Urinary bladder (tissue), 4 donors: ENCODE data around the gene ESYT2. TPM values are rescaled to one million over a fixed set of nuclear protein-coding genes. Genes with fewer than 3 reads are reported as not detected.
"Not testable (repeated sequence)": the region's sequence is repeated elsewhere in the genome, so short reads cannot be mapped to it uniquely, and the experiment has no call there.

Source experiments
- DNase-seq: peaks from one replicate; pipeline ENCODE4 v3.0.0-alpha.2; 2015; ENCODE audit errors: extremely low spot score
- H3K27ac ChIP-seq: one replicate; pipeline ENCODE4 v1.5.1; 2013; ENCODE audit warnings: low read depth, mild to moderate bottlenecking, moderate library complexity
- H3K36me3 ChIP-seq: one replicate; pipeline ENCODE4 v1.6.1; 2013; ENCODE audit warnings: mild to moderate bottlenecking, moderate library complexity; ENCODE audit not compliant: insufficient read depth
- H3K4me1 ChIP-seq: one replicate; pipeline ENCODE4 v1.6.1; 2013; ENCODE audit warnings: mild to moderate bottlenecking, moderate library complexity; ENCODE audit not compliant: insufficient read depth
- H3K4me3 ChIP-seq: one replicate; pipeline ENCODE4 v1.5.1; 2013; ENCODE audit warnings: low read depth, low read length
- WGBS: extraction: QIAGEN DNeasy Blood & Tissue Kit; methylation state at CpG from one replicate; pipeline ENCODE4 v1.1.7; 2013; 5-methylcytosine and 5-hydroxymethylcytosine counted together
- polyA plus RNA-seq: library from polyadenylated mRNA; stranded (reverse); fragments of 200-250 nt; gene quantifications from one replicate; pipeline ENCODE4 v1.2.3, GENCODE V29; 2013
- total RNA-seq: library from RNA; depleted of rRNA; stranded (reverse); fragments of >200 nt; gene quantifications from one replicate; pipeline ENCODE4 v1.2.3, GENCODE V29; 2014
- donor health status: healthy with polysubstance abuse.
- donor health status: healthy.

ESYT2 gene, protein sequence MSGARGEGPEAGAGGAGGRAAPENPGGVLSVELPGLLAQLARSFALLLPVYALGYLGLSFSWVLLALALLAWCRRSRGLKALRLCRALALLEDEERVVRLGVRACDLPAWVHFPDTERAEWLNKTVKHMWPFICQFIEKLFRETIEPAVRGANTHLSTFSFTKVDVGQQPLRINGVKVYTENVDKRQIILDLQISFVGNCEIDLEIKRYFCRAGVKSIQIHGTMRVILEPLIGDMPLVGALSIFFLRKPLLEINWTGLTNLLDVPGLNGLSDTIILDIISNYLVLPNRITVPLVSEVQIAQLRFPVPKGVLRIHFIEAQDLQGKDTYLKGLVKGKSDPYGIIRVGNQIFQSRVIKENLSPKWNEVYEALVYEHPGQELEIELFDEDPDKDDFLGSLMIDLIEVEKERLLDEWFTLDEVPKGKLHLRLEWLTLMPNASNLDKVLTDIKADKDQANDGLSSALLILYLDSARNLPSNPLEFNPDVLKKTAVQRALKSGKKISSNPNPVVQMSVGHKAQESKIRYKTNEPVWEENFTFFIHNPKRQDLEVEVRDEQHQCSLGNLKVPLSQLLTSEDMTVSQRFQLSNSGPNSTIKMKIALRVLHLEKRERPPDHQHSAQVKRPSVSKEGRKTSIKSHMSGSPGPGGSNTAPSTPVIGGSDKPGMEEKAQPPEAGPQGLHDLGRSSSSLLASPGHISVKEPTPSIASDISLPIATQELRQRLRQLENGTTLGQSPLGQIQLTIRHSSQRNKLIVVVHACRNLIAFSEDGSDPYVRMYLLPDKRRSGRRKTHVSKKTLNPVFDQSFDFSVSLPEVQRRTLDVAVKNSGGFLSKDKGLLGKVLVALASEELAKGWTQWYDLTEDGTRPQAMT
- 106 TPM for total RNA-seq
- polyA plus RNA-seq = 61.5 TPM

DNA sequence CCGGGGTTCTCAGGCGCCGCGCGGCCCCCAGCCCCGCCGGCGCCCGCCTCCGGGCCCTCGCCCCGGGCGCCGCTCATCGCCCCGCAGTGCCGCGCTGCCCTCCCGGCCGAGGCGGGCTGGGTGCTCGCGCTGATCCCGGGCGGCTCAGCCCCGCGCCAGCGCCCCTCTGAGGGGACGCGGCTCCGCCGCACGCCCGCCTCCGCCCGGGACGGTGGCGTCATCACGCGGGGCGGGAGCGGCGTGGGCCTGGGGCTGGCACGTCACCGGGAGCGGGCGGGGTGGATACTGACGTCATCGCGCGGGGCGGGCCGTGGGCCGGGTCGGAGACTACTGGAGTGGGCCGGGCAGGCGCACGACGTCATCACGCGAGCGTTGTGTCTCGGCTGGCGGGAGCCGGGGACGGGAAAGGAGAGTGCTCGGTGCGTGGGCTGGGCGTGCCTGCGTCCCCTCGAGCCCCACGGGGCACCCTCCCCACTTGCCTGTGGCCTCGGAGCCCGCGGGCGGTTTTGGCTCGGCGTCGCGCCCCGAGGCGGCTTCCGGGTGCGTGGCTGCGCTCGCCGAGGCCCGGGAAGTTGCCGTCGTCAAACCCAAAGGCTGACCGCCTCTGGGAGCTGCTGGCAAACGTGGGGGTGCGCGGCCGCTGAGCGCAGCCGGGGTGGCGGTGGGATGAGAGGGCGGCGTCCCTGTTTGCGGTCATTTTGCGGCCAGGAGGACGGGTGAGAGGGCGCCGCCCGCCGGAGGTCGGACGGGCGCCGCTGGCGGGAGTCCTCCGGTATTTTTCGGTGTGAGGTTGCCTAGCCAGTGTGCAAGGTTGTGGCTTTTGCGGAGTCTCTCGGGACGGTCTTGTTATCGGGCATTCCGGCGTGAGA is at the start of gene ESYT2:
TSS of gene ESYT2 (minus strand) at position 168 of the 869 bp plus-strand sequence. CDS start at position 77, 91 bp downstream.
- H3K4me1 ChIP-seq = no peaks in the 10 kb centered on the region
- no peaks in the 10 kb centered on the region for H3K36me3 ChIP-seq
- H3K27ac ChIP-seq = peak within 1 kb of the TSS; percentile 100
- under 1% methylated on average over 120 of the region's 120 CpGs for WGBS
- H3K4me3 ChIP-seq = peak within 1 kb of the TSS; percentile 97
- peak; percentile 84 for DNase-seq

DNA sequence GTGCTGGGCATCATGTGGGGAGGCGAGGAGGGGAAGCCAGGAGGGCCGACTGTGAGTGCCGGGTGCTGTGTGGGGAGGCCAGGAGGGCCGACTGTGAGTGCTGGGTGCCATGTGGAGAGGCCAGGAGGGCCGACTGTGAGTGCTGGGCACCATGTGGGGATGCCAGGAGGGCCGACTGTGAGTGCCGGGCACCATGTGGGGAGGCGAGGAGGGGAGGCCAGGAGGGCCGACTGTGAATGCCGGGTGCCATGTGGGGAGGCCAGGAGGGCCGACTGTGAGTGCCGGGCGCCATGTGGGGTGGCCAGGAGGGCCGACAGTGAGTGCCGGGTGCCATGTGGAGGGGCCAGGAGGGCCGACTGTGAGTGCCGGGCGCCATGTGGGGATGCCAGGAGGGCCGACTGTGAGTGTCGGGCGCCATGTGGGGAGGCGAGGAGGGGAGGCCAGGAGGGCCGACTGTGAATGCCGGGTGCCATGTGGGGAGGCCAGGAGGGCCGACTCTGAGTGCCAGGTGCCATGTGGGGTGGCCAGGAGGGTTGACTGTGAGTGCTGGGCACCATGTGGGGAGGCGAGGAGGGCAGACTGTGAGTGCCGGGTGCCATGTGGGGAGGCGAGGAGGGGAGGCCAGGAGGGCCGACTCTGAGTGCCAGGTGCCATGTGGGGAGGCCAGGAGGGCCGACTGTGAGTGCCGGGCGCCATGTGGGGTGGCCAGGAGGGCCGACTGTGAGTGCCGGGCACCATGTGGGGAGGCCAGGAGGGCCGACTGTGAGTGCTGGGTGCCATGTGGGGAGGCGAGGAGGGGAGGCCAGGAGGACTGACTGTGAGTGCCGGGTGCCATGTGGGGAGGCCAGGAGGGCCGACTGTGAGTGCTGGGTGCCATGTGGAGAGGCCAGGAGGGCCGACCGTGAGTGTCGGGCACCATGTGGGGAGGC is 49.1 kb upstream of the ESYT2 start:
- not testable (repeated sequence) for DNase-seq

DNA sequence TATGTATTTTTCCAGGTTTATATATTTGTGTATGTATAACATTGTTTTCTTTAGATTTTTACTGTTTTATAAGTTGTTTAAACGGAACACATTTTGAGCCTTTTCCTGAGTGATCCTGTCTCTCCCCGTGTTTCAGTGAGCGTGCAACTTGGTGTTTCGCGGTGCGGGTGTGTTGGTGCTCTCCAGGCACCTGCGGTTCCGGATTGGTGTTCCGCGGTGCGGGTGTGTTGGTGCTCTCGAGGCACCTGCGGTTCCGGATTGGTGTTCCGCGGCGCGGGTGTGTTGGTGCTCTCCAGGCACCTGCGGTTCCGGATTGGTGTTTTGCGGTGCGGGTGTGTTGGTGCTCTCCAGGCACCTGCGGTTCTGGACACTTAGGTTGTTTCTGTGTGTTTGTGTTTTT is 47.7 kb upstream of the ESYT2 start:
- 97% methylated on average over 23 of the region's 23 CpGs for WGBS
- H3K36me3 ChIP-seq = no peaks in the 10 kb centered on the region

More for the DNA sequence above, 49.1 kb upstream of the ESYT2 start:
- not testable (repeated sequence) for H3K4me1 ChIP-seq, H3K36me3 ChIP-seq, H3K27ac ChIP-seq, H3K4me3 ChIP-seq
- 92% methylated on average over 41 of the region's 41 CpGs for WGBS

DNA sequence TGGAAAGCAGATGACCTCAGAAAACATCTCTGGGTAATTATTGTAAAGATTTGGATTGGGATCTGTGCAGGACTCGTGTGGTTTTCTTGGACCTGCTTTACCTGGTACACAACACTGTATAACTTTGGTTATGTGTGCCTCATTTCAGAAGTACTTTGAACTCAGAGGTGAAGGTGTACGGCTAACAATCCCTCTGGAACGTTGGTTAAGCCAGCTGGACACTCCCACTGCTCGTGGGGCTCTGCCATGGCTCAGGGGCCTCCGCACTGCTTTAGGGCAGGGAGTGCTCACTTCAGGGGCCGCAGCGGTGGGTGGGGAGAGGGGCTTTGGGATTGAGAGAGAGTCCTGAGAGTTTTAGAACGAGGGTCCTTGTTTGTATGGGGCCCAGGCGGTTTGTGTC is 40.6 kb upstream of the ESYT2 start:
- DNase-seq = no peak
- Histone ChIP-seq H3K36me3 (no peaks in the 10 kb centered on the region), H3K4me3 (no peak overlapping the region), H3K27ac (no peak overlapping the region), H3K4me1 (no peaks in the 10 kb centered on the region)
- WGBS = 91% methylated on average over 9 of the region's 9 CpGs

More for the DNA sequence above, 47.7 kb upstream of the ESYT2 start:
- no peak overlapping the region for H3K4me3 ChIP-seq
- H3K4me1 ChIP-seq = no peaks in the 10 kb centered on the region
- no peak for DNase-seq
- H3K27ac ChIP-seq = no peak overlapping the region

DNA sequence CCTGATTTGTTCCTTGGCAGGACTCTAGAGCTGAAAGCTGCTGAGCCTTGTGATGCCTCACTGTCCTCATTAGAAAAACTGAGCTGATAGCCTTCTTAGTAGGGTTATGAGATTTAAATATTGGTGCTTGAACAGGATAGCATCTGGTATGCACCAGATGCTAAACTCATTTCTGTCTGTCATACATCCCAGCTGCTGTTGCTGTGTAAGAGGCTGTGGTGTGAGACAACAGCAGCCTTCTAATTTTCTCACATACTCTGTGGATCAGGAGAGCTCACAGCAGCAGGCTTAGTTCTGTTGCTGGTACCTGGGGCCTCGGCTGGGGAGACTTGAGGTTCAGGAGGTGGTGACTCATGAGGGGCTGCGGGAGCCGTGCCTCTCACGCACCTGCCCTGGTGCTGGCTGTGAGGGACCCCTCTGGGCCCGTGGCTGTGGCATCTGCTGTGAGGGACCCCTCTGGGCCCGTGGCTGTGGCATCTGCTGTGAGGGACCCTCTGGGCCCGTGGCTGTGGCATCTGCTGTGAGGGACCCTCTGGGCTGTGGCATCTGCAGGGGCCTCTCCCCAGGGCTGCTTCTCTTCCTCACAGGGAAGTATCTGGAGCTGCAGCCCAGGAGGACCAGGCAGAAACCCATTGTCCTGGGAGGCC is 39.6 kb upstream of the ESYT2 start:
- Histone ChIP-seq H3K27ac (no peak overlapping the region), H3K4me1 (no peaks in the 10 kb centered on the region), H3K4me3 (no peak overlapping the region), H3K36me3 (no peaks in the 10 kb centered on the region)
- WGBS = 77% methylated on average over 7 of the region's 7 CpGs
- no peak for DNase-seq

DNA sequence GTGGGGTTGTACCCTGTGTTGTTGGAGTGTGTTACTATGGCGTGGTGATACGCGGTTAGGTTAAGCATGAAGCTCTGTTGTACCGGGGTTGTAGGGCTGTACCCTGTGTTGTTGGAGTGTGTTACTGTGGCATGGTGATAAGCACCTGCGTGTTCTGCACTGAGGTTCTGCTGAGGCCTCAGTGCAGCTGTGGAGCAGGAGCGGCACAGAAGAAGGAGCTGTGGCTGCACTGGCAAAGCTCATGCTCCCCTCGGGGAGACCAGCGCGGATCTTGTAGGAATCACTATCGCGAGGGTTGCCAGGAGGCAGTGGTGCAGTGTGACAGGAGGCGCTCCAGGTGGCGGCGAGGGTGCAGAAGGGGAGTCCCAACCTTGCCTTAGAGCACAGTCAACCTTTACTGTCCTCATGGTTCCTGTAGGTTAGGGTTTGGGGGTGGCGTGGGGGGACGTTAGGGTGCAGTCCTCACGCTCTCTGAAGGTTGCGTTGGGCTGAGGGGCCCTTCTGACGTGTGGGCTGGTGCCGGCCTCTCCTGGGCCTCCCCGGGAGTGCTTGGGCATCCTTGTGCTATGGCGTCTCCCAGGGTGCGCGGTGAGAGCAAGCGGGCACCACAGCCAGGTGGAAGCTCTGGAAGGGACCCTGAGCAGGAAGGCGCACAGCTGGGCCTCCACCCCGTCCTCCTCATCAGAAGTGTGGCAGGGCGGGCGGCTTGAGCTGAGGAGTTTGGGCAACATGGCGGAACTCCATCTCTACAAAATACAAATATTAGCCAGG is 38.1 kb upstream of the ESYT2 start:
- H3K27ac ChIP-seq = no peak overlapping the region
- 96% methylated on average over 30 of the region's 30 CpGs for WGBS
- no peak for DNase-seq
- H3K4me1 ChIP-seq = no peaks in the 10 kb centered on the region
- no peak overlapping the region for H3K4me3 ChIP-seq
- no peaks in the 10 kb centered on the region for H3K36me3 ChIP-seq

DNA sequence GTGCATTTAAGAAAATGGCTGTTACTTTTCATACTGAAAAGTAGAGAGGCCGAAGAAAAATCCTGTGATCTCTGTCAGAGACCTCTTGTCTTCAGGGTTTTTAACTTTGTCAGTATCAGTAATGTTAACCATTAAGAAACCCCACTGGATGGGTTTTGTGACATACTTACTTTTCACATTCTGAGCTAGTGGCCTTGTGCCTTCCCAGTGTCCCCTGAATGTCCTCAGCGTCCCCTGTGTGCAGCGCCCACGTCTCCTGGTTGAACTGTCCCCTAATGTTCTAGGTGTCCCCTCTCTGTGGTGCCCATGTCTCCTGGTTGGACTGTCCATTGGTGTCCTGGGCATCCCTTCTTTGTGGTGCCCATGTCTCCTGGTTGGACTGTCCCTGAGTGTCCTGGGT is 36.7 kb upstream of the ESYT2 start:
- Histone ChIP-seq H3K27ac (no peak overlapping the region), H3K36me3 (no peaks in the 10 kb centered on the region), H3K4me3 (no peak overlapping the region), H3K4me1 (no peaks in the 10 kb centered on the region)
- no peak for DNase-seq
- WGBS = 97% methylated on average over 4 of the region's 4 CpGs

DNA sequence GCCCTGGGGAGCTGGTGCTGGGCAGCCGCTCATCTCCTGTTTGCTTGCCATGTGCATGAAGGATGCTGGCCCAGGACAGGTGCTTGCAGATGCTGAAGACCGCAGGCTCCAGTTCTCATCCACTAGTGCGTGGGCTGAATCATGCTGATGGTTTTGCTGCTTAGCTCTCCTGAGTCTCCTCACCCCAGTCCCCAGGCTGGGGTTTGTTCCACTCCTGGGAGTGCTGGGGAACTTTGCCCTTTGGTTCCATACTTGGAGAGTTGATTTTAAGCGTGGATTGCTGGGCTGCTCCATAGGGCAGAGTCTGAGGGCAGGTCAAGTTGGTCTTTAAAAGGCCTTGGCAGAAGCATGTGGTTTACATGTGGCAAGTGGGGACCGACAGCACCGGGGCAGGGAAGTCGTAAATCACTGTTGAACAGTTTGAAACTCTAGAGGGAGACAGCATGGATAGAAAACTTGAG is 36.2 kb upstream of the ESYT2 start:
- 54% methylated on average over 7 of the region's 7 CpGs for WGBS
- Histone ChIP-seq H3K27ac (no peak overlapping the region), H3K4me1 (no peaks in the 10 kb centered on the region), H3K4me3 (no peak overlapping the region), H3K36me3 (no peaks in the 10 kb centered on the region)
- DNase-seq = no peak

DNA sequence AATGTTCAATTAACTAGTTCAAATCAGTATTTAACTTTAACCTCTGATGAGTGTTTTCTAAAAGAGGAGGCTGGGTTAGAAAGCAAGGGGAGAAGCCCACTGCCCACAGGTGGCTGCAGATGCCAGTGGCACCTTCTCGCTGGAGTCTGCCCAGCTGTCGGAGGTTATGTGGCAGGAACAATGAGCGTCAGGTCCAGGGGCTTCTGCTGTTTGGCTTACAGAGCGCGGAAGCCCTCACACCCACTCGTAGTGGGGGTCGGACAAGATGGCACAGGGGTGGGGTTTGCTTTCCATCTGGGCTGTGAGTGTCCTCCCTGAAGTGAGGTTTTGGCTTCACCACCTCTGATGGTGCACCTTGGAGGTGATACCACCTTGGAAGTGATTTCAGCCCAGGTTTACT is 35.5 kb upstream of the ESYT2 start:
- 95% methylated on average over 7 of the region's 7 CpGs for WGBS
- H3K4me3 ChIP-seq = no peak overlapping the region
- H3K27ac ChIP-seq = no peak overlapping the region
- H3K4me1 ChIP-seq = no peaks in the 10 kb centered on the region
- no peak for DNase-seq
- no peaks in the 10 kb centered on the region for H3K36me3 ChIP-seq

DNA sequence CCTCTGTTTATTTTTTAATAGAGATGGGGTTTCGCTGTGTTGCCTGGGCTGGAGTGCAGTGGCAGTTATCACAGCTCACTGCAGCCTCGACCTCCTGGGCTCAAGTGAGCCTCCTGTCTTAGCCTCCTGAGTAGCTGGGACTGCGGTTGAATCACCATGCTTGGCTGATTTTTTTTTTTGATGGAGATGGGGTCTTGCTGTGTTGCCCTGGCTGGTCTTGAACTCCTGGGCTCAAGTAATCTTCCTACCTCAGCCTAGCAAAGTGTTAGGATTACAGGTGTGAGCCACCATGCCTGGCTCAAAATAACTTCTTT is 35.2 kb upstream of the ESYT2 start:
- H3K36me3 ChIP-seq = no peaks in the 10 kb centered on the region
- peak overlapping the region; percentile 48 for H3K27ac ChIP-seq
- no peak for DNase-seq
- H3K4me3 ChIP-seq = no peak overlapping the region
- 79% methylated on average over 3 of the region's 3 CpGs for WGBS
- no peaks in the 10 kb centered on the region for H3K4me1 ChIP-seq

DNA sequence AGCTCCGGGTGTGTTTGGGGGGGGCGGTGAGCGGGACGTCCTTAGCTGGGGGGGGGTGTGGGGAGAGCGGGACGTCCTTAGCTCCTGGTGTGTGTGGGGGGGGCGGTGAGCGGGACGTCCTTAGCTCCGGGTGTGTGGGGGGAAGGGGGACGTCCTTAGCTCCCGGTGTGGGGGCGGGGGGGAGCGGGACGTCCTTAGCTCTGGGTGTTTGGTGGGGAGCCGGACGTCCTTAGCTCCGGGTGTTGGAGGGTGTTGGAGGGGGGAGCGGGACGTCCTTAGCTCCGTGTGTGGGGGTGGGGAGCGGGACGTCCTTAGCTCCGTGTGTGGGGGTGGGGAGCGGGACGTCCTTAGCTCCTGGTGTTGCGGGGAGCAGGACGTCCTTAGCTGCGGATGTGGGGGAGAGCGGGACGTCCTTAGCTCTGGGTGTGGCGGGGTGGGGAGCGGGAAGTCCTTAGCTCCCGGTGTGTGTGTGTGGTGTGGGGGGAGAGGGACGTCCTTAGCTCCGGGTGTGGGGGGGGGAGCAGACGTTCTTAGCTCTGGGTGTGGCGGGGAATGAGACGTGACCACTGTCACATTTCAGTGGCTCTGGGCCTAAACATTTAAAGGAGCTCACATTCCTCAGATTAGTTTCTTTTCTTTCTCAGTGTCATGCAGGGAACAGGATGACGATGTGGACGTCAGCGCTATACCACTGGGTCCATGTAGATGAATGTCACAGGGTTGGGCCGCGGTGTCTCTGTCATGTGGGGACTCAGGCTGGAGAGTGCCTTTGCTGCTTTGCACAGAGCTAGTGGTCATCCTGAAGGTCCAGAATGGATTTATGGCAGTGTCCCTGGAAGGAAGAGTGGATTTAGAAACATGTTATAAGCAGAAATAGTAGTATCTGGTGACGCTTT is 34.5 kb upstream of the ESYT2 start:
- H3K27ac ChIP-seq = peak overlapping the region; percentile 72
- 4% methylated on average over 45 of the region's 45 CpGs for WGBS
- H3K4me3 ChIP-seq = peak overlapping the region; percentile 48
- H3K4me1 ChIP-seq = no peaks in the 10 kb centered on the region
- no peaks in the 10 kb centered on the region for H3K36me3 ChIP-seq
- DNase-seq = peak; percentile 53
